Aorta (tissue), 5 donors: ENCODE measurements around the gene TNFRSF19. TPM values are rescaled to one million over a fixed set of nuclear protein-coding genes. Genes with fewer than 3 reads are reported as not detected.

Source experiments
- ATAC-seq: fragments of 200-7000 bp; cut with Tn5 transposase; one replicate; pipeline ENCODE4 v1.9.1; 2022; ENCODE audit warnings: moderate library complexity; ENCODE audit not compliant: low FRiP score
- DNase-seq, 2 donors: peaks; one replicate each; pipeline ENCODE4 v3.0.0-alpha.2; 2020
- H3K27ac ChIP-seq, 2 donors: one replicate each; pipeline ENCODE4 v1.5.1; 2013; ENCODE audit warnings: low read length in 2 of 2, mild to moderate bottlenecking in 2 of 2, moderate library complexity in 2 of 2, control low read depth in 1 of 2, inconsistent platforms in 1 of 2, low read depth in 1 of 2
- H3K27me3 ChIP-seq, 2 donors: one replicate each; pipeline ENCODE4 v1.6.1; 2013; ENCODE audit warnings: control low read depth in 1 of 2, low read length in 1 of 2, mild to moderate bottlenecking in 1 of 2, moderate library complexity in 1 of 2; ENCODE audit not compliant: insufficient read depth in 2 of 2, control insufficient read depth in 1 of 2
- H3K36me3 ChIP-seq, 2 donors: one replicate each; pipeline ENCODE4 v1.6.1; 2013; ENCODE audit warnings: control low read depth in 1 of 2, low read length in 1 of 2, mild to moderate bottlenecking in 1 of 2; ENCODE audit not compliant: insufficient read depth in 2 of 2, control insufficient read depth in 1 of 2
- H3K4me1 ChIP-seq, 2 donors: one replicate each; pipeline ENCODE4 v1.6.1; 2013; ENCODE audit warnings: low read length in 2 of 2, control low read depth in 1 of 2, mild to moderate bottlenecking in 1 of 2, moderate library complexity in 1 of 2; ENCODE audit not compliant: insufficient read depth in 2 of 2, control insufficient read depth in 1 of 2
- H3K4me3 ChIP-seq, 2 donors: one replicate each; pipeline ENCODE4 v1.5.1; 2013; ENCODE audit warnings: low read length in 2 of 2, control low read depth in 1 of 2, mild to moderate bottlenecking in 1 of 2
- H3K9me3 ChIP-seq: one replicate; pipeline ENCODE4 v1.6.1; 2013; ENCODE audit warnings: mild to moderate bottlenecking, low read length; ENCODE audit not compliant: control insufficient read depth
- WGBS, 2 donors: extraction: QIAGEN DNeasy Blood & Tissue Kit; methylation state at CpG; one replicate each; pipeline ENCODE4 v1.1.7; 2013; 5-methylcytosine and 5-hydroxymethylcytosine counted together
- intact Hi-C, 2 donors: fragments of 100-400 bp; cut with DNase I; formaldehyde crosslinking; loops; one replicate each; pipeline versions ENCODE4 v1.14.2 to v1.15.0; 2022
- polyA plus RNA-seq, 2 donors: library from polyadenylated mRNA; stranded (reverse); fragments of 200-250 nt; gene quantifications; one replicate each; pipeline ENCODE4 v1.2.3, GENCODE V29; 2013
- total RNA-seq, 2 donors: library from RNA; stranded (reverse); fragmentation: NEBNext Ultra II Directional; extraction: Animal tissue kit (Norgen Biotek cat#: 25700); gene quantifications; one replicate each; pipeline ENCODE4 v1.2.1, GENCODE V29; 2021
- donor health status: healthy with polysubstance abuse.
- donor health status: Bipolar disorder and iron deficiency.
- donor health status: DM: no; HTN: no; CAD: no.
- donor health status: DM: no; HTN: no; CAD: no.
- donor health status: DM: yes; HTN: yes; CAD: no.

Gene TNFRSF19
- total and polyA plus RNA-seq, 4 donors, result 0.38 to 4.3 (median 1.9) TPM

DNA sequence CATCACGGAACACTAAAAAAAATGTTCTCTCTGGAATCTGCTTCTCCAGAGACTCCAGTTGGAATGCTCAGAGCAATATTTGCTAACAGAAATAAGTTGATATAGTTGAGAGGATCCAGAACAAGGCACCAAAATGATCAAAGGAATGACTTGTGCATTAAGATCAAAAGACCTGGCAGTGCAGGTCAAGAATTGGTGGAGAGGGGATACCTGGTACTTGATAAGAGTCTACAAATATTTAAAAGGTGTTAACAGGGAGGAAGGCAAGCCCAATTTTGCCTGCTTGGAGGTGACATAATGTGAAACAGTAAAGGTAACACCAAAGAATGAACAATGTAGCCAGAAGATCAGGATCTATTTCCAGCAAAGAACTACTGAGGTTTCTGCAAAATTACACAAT, 20.0 kb upstream of the TNFRSF19 start:
- ATAC-seq, result no peak
- DNase-seq, result no peak
- intact Hi-C loops, result loop anchor here in 1 of 2 donors (10.0 kb wide), 1 partner anchor 1255 kb away; no protein-coding TSS in a partner anchor
- Histone ChIP-seq H3K36me3 (no peaks in the 10 kb centered on the region), H3K27ac (no peak overlapping the region), H3K4me3 (no peak overlapping the region), H3K4me1 (no peaks in the 10 kb centered on the region), H3K27me3 (no peaks in the 10 kb centered on the region), H3K9me3 (no peaks in the 10 kb centered on the region)
- WGBS, 2 donors, result 78 to 87% methylated on average over 1 of the region's 1 CpG

DNA sequence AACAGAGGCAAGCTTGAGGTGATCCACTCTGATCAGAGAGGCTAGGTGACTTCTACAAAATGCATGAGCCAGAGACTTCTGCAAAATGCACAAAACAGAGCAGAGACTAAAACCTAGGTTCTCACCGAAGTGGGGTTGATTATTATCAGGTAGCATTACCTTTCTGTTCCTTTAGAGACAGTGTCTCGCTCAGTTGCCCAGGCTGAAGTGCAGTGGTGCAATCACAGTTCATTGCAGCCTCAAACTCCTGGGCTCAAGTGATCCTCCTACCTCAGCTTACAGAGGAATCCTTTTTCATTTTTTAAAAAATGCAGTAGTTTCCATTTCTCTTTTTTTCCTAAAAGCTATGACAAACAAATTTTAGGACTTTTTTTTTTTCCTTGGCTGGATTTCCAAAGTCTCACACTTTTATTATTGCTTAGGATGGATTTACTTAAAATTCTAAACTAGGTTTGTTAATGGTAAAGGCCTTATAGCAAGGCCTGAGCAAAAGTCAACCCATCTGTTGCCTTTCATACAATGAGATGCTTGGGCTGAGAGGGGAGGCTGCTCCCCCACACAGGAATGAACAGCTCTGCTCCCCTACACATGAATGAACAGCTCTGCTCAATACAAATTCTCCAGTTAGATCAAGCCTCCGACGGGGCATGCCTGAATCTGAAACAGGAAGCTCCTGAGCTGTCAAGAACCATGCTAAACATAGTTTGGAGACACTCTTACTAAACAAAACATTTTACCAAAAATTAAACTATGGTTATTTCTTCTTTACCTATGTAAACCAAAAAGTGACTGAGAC, 18.8 kb upstream of the TNFRSF19 start:
- H3K27ac ChIP-seq, result no peak overlapping the region
- intact Hi-C loops, result loop anchor here in 1 of 2 donors (10.0 kb wide), 1 partner anchor 1257 kb away; no protein-coding TSS in a partner anchor

DNA sequence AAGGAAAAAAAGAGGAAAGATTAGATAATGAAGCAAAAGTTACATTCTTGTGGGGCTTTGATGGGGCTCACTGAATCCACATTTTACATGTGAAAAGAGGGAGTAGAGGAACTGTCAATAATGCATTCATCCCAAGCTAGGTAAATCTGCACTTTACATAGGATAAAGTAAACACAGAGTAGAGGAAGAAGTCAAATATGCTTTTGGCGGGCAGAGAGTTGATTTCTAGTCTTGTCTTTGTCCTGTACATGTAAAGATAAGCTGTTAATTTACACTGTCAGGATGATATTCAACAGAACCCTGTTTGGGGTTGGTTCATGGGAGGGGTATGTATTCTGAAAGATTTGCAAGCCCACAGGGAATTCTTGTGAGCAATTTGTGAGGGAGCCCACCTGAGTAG, 18.0 kb upstream of the TNFRSF19 start:
- Histone ChIP-seq H3K4me3 (no peak overlapping the region), H3K27ac (no peak overlapping the region), H3K9me3 (no peaks in the 10 kb centered on the region), H3K36me3 (no peaks in the 10 kb centered on the region), H3K27me3 (no peaks in the 10 kb centered on the region), H3K4me1 (no peaks in the 10 kb centered on the region)
- DNase-seq, result no peak
- intact Hi-C loops, result loop anchor here in 1 of 2 donors (10.0 kb wide), 1 partner anchor 1257 kb away; no protein-coding TSS in a partner anchor
- ATAC-seq, result no peak
- WGBS, 2 donors, result 82 to 87% methylated on average over 1 of the region's 1 CpG

More for the DNA sequence above, 18.8 kb upstream of the TNFRSF19 start:
- Histone ChIP-seq H3K4me1 (no peaks in the 10 kb centered on the region), H3K36me3 (no peaks in the 10 kb centered on the region), H3K4me3 (no peak overlapping the region), H3K27me3 (no peaks in the 10 kb centered on the region), H3K9me3 (no peaks in the 10 kb centered on the region)
- 84 to 85% methylated on average over 4 of the region's 4 CpGs for WGBS, 2 donors
- ATAC-seq (no peak), DNase-seq (no peak)

DNA sequence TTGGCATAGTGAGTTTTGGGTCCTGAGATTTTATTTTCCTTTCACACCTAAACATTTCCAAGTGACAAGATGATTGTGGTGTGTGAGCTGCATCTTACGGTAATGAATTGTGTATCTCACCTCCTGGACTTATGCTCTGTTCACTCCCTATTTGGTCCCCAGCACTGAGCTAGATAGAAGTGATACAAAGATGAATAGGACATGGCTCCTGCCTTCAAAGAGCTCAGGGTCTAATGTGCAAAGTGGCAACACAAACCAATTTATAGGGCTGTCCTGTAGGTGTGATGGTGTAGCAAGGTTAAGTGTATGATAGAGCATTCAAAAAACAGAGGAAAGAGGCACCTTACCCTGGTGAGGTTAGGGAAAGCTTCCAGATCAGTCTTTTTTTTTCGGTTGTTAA, 17.6 kb upstream of the TNFRSF19 start:
- 89 to 94% methylated on average over 2 of the region's 2 CpGs for WGBS, 2 donors
- intact Hi-C loops, result loop anchor here in 1 of 2 donors (10.0 kb wide), 1 partner anchor 1258 kb away; no protein-coding TSS in a partner anchor
- no peak for DNase-seq
- ATAC-seq, result no peak
- no peaks in the 10 kb centered on the region for H3K9me3 ChIP-seq
- H3K4me3 ChIP-seq, result no peak overlapping the region
- no peaks in the 10 kb centered on the region for H3K36me3 ChIP-seq
- H3K27me3 ChIP-seq, result no peaks in the 10 kb centered on the region
- H3K4me1 ChIP-seq, result no peaks in the 10 kb centered on the region
- no peak overlapping the region for H3K27ac ChIP-seq

DNA sequence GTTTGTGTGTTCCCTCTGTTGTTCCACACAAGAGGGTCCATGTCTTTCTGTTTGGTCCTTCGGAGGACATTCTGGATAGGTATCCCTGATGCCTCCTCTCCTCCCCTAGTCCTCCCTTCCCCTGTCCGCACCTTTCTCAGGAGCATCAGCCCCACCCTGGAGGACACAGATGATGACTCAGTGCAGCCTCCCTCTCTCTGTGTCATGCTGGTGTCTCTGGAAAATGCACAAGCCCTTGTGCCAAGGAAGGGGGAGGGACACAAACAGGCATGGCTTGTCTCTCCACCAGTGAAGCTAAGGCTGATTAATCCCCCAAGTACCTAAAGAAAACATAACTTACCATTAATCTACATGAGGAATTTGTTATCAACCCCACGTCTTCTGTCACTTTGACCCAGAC, 16.2 kb upstream of the TNFRSF19 start:
- 70 to 88% methylated on average over 3 of the region's 3 CpGs for WGBS, 2 donors
- no peak for DNase-seq
- Histone ChIP-seq H3K4me3 (no peak overlapping the region), H3K27ac (no peak overlapping the region), H3K4me1 (no peaks in the 10 kb centered on the region), H3K36me3 (no peaks in the 10 kb centered on the region), H3K9me3 (no peaks in the 10 kb centered on the region), H3K27me3 (no peaks in the 10 kb centered on the region)
- ATAC-seq, result no peak
- intact Hi-C loops, result loop anchor here in 1 of 2 donors (10.0 kb wide), 1 partner anchor 1259 kb away; no protein-coding TSS in a partner anchor

DNA sequence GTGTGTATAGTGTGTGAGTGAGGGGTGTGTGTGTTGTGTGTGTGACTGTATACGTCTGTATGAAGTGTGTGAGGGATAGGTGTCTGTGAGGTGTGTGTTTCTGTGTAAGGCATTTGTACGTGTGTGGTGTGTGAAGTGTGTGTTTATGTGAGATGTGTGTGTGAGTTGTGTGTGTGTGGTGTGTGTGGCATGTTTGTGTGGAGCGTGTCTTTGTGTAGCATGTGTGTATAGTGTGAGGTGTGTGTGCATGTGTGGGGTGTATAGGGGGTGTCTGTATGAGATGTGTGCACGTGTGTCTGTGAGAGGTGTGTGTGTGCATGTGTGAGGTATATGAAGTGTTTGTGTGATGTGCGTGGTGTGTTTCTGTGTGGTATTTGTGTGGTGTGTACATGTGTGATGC, 13.2 kb upstream of the TNFRSF19 start:
- DNase-seq, result no peak

DNA sequence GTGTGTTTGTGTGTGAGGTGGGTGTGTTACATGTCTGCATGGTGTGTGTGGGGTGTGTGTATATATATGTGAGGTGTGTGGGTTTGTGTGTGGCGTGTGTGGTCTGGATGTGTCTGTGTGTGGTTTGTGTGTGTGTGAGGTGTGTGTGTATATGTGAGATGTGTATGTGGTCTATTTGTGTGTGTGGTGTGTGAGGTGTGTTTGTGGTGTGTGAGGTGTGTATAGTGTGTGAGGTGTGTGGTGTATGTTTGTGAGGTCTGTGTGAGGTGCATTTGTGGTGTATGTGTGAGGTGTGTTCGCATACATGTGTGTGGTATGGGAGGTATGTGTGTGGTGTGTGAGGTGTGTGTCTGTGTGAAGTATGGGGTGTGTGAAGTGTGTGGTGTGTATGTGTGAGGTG, 12.5 kb upstream of the TNFRSF19 start:
- H3K9me3 ChIP-seq, result no peaks in the 10 kb centered on the region
- DNase-seq, result no peak
- no peaks in the 10 kb centered on the region for H3K27me3 ChIP-seq
- no peaks in the 10 kb centered on the region for H3K36me3 ChIP-seq
- intact Hi-C loops, result loop anchor here in 1 of 2 donors (10.0 kb wide), 1 partner anchor 1263 kb away; no protein-coding TSS in a partner anchor
- H3K27ac ChIP-seq, result no peak overlapping the region
- H3K4me3 ChIP-seq, result no peak overlapping the region
- no peaks in the 10 kb centered on the region for H3K4me1 ChIP-seq
- ATAC-seq, result no peak
- WGBS, 2 donors, result 98% methylated on average over 2 of the region's 2 CpGs

More for the DNA sequence above, 13.2 kb upstream of the TNFRSF19 start:
- Histone ChIP-seq H3K27ac (no peak overlapping the region), H3K9me3 (no peaks in the 10 kb centered on the region), H3K4me1 (no peaks in the 10 kb centered on the region), H3K27me3 (no peaks in the 10 kb centered on the region), H3K36me3 (no peaks in the 10 kb centered on the region), H3K4me3 (no peak overlapping the region)
- no peak for ATAC-seq
- 90% methylated on average over 5 of the region's 5 CpGs for WGBS, 2 donors
- intact Hi-C loops, result loop anchor here in 1 of 2 donors (10.0 kb wide), 1 partner anchor 1262 kb away; no protein-coding TSS in a partner anchor

DNA sequence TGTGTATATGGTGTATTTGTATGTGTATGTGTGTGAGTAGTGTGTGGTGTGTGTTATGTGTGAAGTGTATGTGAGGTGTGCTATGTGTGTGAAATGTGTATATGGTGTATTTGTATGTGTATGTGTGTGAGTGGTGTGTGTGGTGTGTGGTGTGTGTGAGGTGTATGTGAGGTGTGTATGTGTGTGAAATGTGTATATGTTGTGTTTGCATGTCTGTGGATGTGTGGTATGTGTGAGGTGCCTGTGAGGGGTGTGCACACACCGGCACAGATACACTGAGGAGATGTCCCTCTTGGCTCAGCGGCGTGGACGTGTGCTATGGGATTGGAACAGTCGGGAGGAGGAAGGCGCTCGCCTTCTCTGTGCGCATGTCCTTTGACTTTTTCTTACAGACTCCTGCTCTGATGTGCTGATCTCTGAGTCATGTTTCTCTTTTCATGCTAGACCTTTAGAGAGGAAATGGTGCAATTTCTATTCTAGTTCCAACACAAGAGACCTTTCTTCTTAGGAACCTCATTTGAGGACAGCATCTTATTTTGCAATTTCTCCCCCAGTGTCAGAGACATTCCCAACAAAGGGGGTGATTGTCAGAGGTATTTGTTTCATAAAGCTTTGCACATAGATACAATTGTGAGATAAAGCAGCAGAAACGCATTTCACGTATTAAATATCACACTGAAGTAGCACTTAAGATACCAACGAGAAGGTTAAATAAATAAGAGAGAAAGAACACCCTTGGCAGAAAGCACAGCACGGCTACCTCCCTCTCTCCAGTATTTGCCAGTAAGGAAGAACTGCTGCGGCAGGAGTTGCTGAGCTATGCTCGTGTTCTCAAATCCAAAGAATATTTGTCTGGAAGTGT, 11.3 kb upstream of the TNFRSF19 start:
- H3K4me1 ChIP-seq, result no peaks in the 10 kb centered on the region
- H3K36me3 ChIP-seq, result no peaks in the 10 kb centered on the region
- H3K4me3 ChIP-seq, result peak overlapping the region in 1 of 2 donors; percentile 23
- peak in 1 of 2 donors; percentile 52 for DNase-seq
- no peaks in the 10 kb centered on the region for H3K9me3 ChIP-seq
- intact Hi-C loops, result loop anchor here in 1 of 2 donors (10.0 kb wide), 1 partner anchor 1264 kb away; no protein-coding TSS in a partner anchor
- H3K27me3 ChIP-seq, result no peaks in the 10 kb centered on the region
- ATAC-seq, result peak; percentile 81
- H3K27ac ChIP-seq, result no peak overlapping the region
- 10 to 20% methylated on average over 13 to 14 of the region's 14 CpGs for WGBS, 2 donors
